SU-DHL-6 (cell line): Measurements from ENCODE around the gene ARPP21.
A peak's percentile ranks its signal among the peaks of the same experiment; 100 is the strongest.

ENCODE experiments used
- H2AFZ ChIP-seq: fragments of 200-600 bp; sonication (generic); 2 replicates; pipeline ENCODE4 v1.6.1; 2014; ENCODE audit warnings: low read depth, mild to moderate bottlenecking, moderate library complexity, mixed read lengths, antibody characterized with exemption, low read length; ENCODE audit not compliant: severe bottlenecking
- H3F3A ChIP-seq: fragments of 200-600 bp; shearing (Covaris generic); 2 replicates; pipeline ENCODE4 v1.6.0; 2016; ENCODE audit warnings: antibody characterized with exemption, mild to moderate bottlenecking; ENCODE audit not compliant: insufficient read depth
- H3K27ac ChIP-seq: fragments of 200-600 bp; sonication (generic); 2 replicates; pipeline ENCODE4 v1.5.1; 2016; ENCODE audit warnings: low read depth, mild to moderate bottlenecking, low read length, moderate library complexity, mixed read lengths
- H3K27me3 ChIP-seq: fragments of 200-600 bp; sonication (generic), shearing (Covaris generic); 2 replicates; pipeline ENCODE4 v1.6.0; 2014; ENCODE audit warnings: mild to moderate bottlenecking, low read length
- H3K36me3 ChIP-seq: fragments of 200-600 bp; sonication (generic); 2 replicates; pipeline ENCODE4 v1.6.1; 2014; ENCODE audit warnings: mild to moderate bottlenecking, low read length, mixed read lengths
- H3K4me2 ChIP-seq: fragments of 300-600, 200-600 bp; shearing (Covaris generic), sonication (generic); 2 replicates; pipeline ENCODE4 v1.6.0; 2014; ENCODE audit warnings: low read length, low read depth, mild to moderate bottlenecking; ENCODE audit not compliant: poor library complexity, severe bottlenecking
- H3K4me3 ChIP-seq: fragments of 200-600 bp; sonication (generic); 2 replicates; pipeline ENCODE4 v1.5.1; 2014; ENCODE audit warnings: antibody characterized with exemption, low read length, mild to moderate bottlenecking, mixed read lengths; ENCODE audit not compliant: insufficient read depth, poor library complexity, severe bottlenecking
- H3K79me2 ChIP-seq: fragments of 200-600 bp; sonication (generic); 2 replicates; pipeline ENCODE4 v1.6.1; 2014; ENCODE audit warnings: mild to moderate bottlenecking, low read length, moderate library complexity; ENCODE audit not compliant: insufficient read depth
- H3K9ac ChIP-seq: fragments of 200-600 bp; sonication (generic); 2 replicates; pipeline ENCODE4 v1.7.0; 2014; ENCODE audit warnings: mild to moderate bottlenecking, low read length
- H3K9me2 ChIP-seq: fragments of 200-600 bp; sonication (generic); replicated peaks from 2 replicates; pipeline ENCODE4 v1.6.1; 2014; ENCODE audit warnings: low read length; ENCODE audit not compliant: insufficient read depth
- H3K9me3 ChIP-seq: fragments of 200-600 bp; sonication (generic); 2 replicates; pipeline ENCODE4 v1.6.1; 2014; ENCODE audit warnings: low read length, mixed read lengths; ENCODE audit not compliant: insufficient read depth
- H4K20me1 ChIP-seq: fragments of 200-600 bp; sonication (generic); 2 replicates; pipeline ENCODE4 v1.6.1; 2014; ENCODE audit warnings: low read depth, mild to moderate bottlenecking, antibody characterized with exemption, low read length, moderate library complexity, mixed read lengths
- CTCF ChIP-seq: fragments of 200-600 bp; sonication (generic); IDR thresholded peaks from one replicate; pipeline ENCODE4 v1.5.1; 2017; ENCODE audit warnings: antibody characterized with exemption, mild to moderate bottlenecking, low read length, moderate library complexity; ENCODE audit not compliant: insufficient read depth, poor library complexity, severe bottlenecking
- EZH2phosphoT487 ChIP-seq: fragments of 200-600 bp; sonication (generic), shearing (Covaris generic); conservative IDR thresholded peaks from 2 replicates; pipeline ENCODE4 v1.6.1; 2018; ENCODE audit warnings: mild to moderate bottlenecking, antibody characterized with exemption, low read length, moderate library complexity, mixed read lengths

Gene ARPP21

DNA sequence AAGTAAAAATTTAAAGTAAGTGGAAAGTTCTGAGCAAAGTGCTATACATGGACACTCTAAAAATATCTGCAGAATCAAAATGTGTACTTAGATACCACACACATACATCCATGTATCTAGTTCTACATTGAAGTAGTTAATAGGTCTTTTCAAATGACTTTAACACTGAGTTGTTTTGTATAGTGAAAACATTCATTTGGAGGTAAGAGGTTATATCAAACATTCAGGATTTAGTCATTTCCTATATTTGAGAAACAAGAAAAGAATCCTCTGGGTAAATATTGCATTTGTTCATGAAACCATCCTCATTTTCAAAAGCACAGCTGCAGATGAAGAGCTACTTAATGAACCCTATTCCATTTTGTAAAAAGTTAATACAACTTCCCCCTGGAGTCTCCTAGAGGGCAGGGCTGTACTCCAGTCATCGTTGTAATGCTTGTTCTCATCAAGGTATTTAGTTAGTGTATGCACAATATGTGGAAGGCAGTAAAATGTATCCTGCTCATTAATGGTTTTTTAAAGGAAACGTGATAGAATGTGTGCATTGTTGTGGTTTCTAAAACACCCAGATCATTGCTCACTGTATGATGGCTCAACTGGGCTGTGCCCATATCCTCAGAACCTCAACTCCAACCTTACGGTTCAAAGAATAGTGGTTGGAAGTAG is 26.2 kb downstream of the ARPP21 start:
- peak overlapping the region; percentile 39 for H2AFZ ChIP-seq
- no peaks in the 10 kb centered on the region for H3K36me3 ChIP-seq
- peak overlapping the region; percentile 39 for H3K4me3 ChIP-seq
- H3K9me2 ChIP-seq = no peaks in the 10 kb centered on the region
- peak overlapping the region; percentile 48 for H3K9ac ChIP-seq
- no peaks in the 10 kb centered on the region for H4K20me1 ChIP-seq
- TF ChIP-seq CTCF (no peak), EZH2phosphoT487 (no peak)
- peak overlapping the region; percentile 99 for H3K27ac ChIP-seq
- H3K9me3 ChIP-seq = no peaks in the 10 kb centered on the region
- H3K27me3 ChIP-seq = no peaks in the 10 kb centered on the region
- H3F3A ChIP-seq = peaks cover 52% of the 10 kb centered on the region
- peak overlapping the region; percentile 84 for H3K4me2 ChIP-seq
- no peaks in the 10 kb centered on the region; the same call in 1 of the 2 replicates for H3K79me2 ChIP-seq

GRCh38 chr3:35666888-35667287 is 27.6 kb downstream of the ARPP21 start:
- Histone ChIP-seq H3K4me3 (no peak overlapping the region), H3K79me2 (no peaks in the 10 kb centered on the region; the same call in 1 of the 2 replicates), H2AFZ (peak overlapping the region; percentile 66), H4K20me1 (no peaks in the 10 kb centered on the region), H3K9ac (peak overlapping the region; percentile 48; the same call in 1 of the 2 replicates), H3K4me2 (peak overlapping the region; percentile 84), H3K36me3 (no peaks in the 10 kb centered on the region), H3K9me2 (no peaks in the 10 kb centered on the region), H3K9me3 (no peaks in the 10 kb centered on the region), H3F3A (peaks cover 60% of the 10 kb centered on the region), H3K27me3 (no peaks in the 10 kb centered on the region), H3K27ac (peak overlapping the region; percentile 99)
- TF ChIP-seq CTCF (no peak), EZH2phosphoT487 (no peak)

DNA sequence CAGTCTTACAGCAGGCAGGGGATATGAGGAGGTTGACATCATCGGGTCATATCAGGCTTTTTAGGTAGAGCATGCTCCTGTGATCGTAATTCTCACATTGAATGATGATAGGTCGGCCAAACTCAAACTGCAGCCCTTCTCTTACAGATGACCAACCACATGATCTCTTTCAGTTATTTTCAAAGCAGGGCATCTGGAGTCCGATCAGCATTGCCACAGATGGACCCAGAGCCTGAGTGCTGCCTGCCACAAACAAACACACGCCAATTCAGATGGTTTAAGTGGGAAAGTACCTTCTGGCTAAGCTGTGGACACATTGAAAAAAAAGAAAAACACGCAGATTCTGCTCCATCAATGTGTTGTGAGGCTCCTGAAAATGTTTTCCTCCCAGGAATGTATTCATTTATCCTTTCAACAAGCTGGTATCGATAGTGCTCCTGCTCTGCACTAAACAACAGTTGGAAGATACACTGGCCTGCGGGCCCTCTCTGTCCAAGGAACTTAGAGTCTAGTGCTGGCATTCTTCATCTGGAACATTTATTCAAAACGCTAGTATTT is 31.2 kb downstream of the ARPP21 start:
- H3K27ac ChIP-seq = peak overlapping the region; percentile 99
- no peaks in the 10 kb centered on the region for H3K27me3 ChIP-seq
- no peaks in the 10 kb centered on the region for H4K20me1 ChIP-seq
- H3K4me2 ChIP-seq = peak overlapping the region; percentile 84
- peaks cover 70% of the 10 kb centered on the region for H3F3A ChIP-seq
- H3K9me3 ChIP-seq = no peaks in the 10 kb centered on the region
- peak overlapping the region; percentile 43 for H3K9ac ChIP-seq
- TF ChIP-seq CTCF (no peak), EZH2phosphoT487 (no peak)
- H3K36me3 ChIP-seq = no peaks in the 10 kb centered on the region
- H2AFZ ChIP-seq = peak overlapping the region; percentile 6
- no peaks in the 10 kb centered on the region for H3K9me2 ChIP-seq
- peaks cover 4% of the 10 kb centered on the region; the same call in 1 of the 2 replicates for H3K79me2 ChIP-seq
- H3K4me3 ChIP-seq = peak overlapping the region; percentile 41
